Heart right ventricle (tissue), 16 donors: ENCODE results near the gene CEP170B. TPM values are rescaled to one million over a fixed set of nuclear protein-coding genes. Genes with fewer than 3 reads are reported as not detected.

Source experiments
- ATAC-seq, 8 donors: fragments of 200-7000 bp; cut with Tn5 transposase; one replicate each; pipeline ENCODE4 v1.9.1; 2020; ENCODE audit warnings: mild to moderate bottlenecking in 8 of 8, moderate library complexity in 8 of 8, moderate number of reproducible peaks in 1 of 8
- DNase-seq, 2 donors: peaks; one replicate each; pipeline ENCODE4 v3.0.0-alpha.2; 2020
- H3K27ac ChIP-seq, 10 donors: fragments of 200-600 bp; sonication (generic) in 2 of 10; one replicate each; pipeline versions ENCODE4 v1.5.0 to v1.8.0; 2020 to 2022; ENCODE audit warnings: mild to moderate bottlenecking in 3 of 10
- H3K27me3 ChIP-seq, 7 donors: fragments of 200-600 bp; one replicate each; pipeline ENCODE4 v1.8.0; 2021 to 2022; ENCODE audit warnings: mild to moderate bottlenecking in 2 of 7
- H3K36me3 ChIP-seq, 9 donors: fragments of 200-600 bp; sonication (generic) in 1 of 9; one replicate each; pipeline versions ENCODE4 v1.5.0 to v1.8.0; 2020 to 2022; ENCODE audit warnings: mild to moderate bottlenecking in 2 of 9
- H3K4me1 ChIP-seq, 9 donors: fragments of 200-600 bp; sonication (generic) in 1 of 9; one replicate each; pipeline versions ENCODE4 v1.5.0 to v1.8.0; 2020 to 2022; ENCODE audit warnings: mild to moderate bottlenecking in 4 of 9
- H3K4me3 ChIP-seq, 10 donors: fragments of 200-600 bp; sonication (generic) in 2 of 10; one replicate each; pipeline versions ENCODE4 v1.5.0 to v1.8.0; 2020 to 2022; ENCODE audit warnings: mild to moderate bottlenecking in 7 of 10, moderate library complexity in 2 of 10
- H3K9me3 ChIP-seq, 11 donors: fragments of 200-600 bp in 10 of 11; sonication (generic) in 2 of 11; one replicate each; pipeline versions ENCODE4 v1.5.0 to v1.8.0; 2013 to 2022; ENCODE audit warnings: mild to moderate bottlenecking in 2 of 11, control low read depth in 1 of 11, moderate library complexity in 1 of 11
- WGBS, 2 donors: extraction: QIAGEN DNeasy Blood & Tissue Kit; methylation state at CpG; one replicate each; pipeline ENCODE4 v1.1.7; 2013; ENCODE audit warnings: inconsistent platforms in 1 of 2; 5-methylcytosine and 5-hydroxymethylcytosine counted together
- intact Hi-C, 10 donors: fragments of 100-400 bp; cut with DNase I; formaldehyde crosslinking; loops; one replicate each; pipeline versions ENCODE4 v1.11.1 to v1.14.2; 2022
- polyA plus RNA-seq, 2 donors: library from polyadenylated mRNA; stranded (reverse); fragments of 200-250 nt; gene quantifications; one replicate each; pipeline ENCODE4 v1.2.3, GENCODE V29; 2013
- total RNA-seq, 10 donors: library from RNA; stranded (reverse); fragmentation: NEBNext Ultra II Directional in 3 of 10; extraction: Animal tissue kit (Norgen Biotek cat#: 25700) in 3 of 10; gene quantifications; one replicate each; pipeline versions ENCODE4 v1.2.1 to v1.2.4, GENCODE V29; 2021 to 2023
- TF ChIP-seq, protein P1 (sequence below), 9 donors: fragments of 200-600 bp; sonication (generic) in 2 of 9; IDR thresholded peaks; one replicate each; pipeline versions ENCODE4 v1.5.0 to v1.8.0; 2021 to 2022; ENCODE audit warnings: antibody characterized with exemption in 9 of 9, mild to moderate bottlenecking in 5 of 9, moderate library complexity in 1 of 9
- donor health status: Arrhythmogenic right ventricular cardiomyopathy.
- donor health status: ischemic (EF 13 %, LVEDD 7.1; RV severe dilation, severe dysfunction).
- donor health status: healthy with polysubstance abuse.
- donor health status: DM: no; HTN: yes; CAD: no.
- donor health status: DM: no; HTN: no; CAD: no.
- donor health status: ischemic (EF 25% LVEDD 6.9; RV normal size, moderate dysfunction).
- donor health status: ischemic (EF 25% LVEDD 5.7; RV mildly dilated, moderate dysfunction).
- donor health status: healthy.
- donor health status: DM: yes; HTN: yes; CAD: no.
- donor health status: Ischemic cardiomyopathy.
- donor health status: ischemic (EF 35%, LVEDD 5.7; RV mildly dilated, moderate dysfunction).
- donor health status: nonischemic (EF 11% LVEDD 7.7; RV severe dilation, severe dysfunction).
- donor health status: DM: yes; HTN: yes; CAD: no.
- donor health status: PGD.
- donor health status: ischemic (EF 29% LVEDD 5.4; RV normal size, mild dysfunction).
- donor health status: nonischemic (EF 23%, LVEDD 6.1; RV moderate dilation, normal function).

Gene CEP170B
- total and polyA plus RNA-seq, 12 donors, result 6.8 to 13.6 (median 11.8) TPM

GRCh38 chr14:104860414-104860813 lies 4.7 kb upstream of the CEP170B start:
- Histone ChIP-seq H3K36me3 (no peaks in the 10 kb centered on the region), H3K9me3 (no peaks in the 10 kb centered on the region), H3K27me3 (peaks cover 0 to 26% (median 9%) of the 10 kb centered on the region in 7 donors), H3K4me1 (peaks cover 0 to 9% (median 8%) of the 10 kb centered on the region in 9 donors), H3K27ac (no peak overlapping the region), H3K4me3 (no peak overlapping the region)
- ATAC-seq, result no peak
- intact Hi-C loops, result no loop called here
- TF ChIP-seq, protein P1, sequence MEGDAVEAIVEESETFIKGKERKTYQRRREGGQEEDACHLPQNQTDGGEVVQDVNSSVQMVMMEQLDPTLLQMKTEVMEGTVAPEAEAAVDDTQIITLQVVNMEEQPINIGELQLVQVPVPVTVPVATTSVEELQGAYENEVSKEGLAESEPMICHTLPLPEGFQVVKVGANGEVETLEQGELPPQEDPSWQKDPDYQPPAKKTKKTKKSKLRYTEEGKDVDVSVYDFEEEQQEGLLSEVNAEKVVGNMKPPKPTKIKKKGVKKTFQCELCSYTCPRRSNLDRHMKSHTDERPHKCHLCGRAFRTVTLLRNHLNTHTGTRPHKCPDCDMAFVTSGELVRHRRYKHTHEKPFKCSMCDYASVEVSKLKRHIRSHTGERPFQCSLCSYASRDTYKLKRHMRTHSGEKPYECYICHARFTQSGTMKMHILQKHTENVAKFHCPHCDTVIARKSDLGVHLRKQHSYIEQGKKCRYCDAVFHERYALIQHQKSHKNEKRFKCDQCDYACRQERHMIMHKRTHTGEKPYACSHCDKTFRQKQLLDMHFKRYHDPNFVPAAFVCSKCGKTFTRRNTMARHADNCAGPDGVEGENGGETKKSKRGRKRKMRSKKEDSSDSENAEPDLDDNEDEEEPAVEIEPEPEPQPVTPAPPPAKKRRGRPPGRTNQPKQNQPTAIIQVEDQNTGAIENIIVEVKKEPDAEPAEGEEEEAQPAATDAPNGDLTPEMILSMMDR (IDR thresholded peaks at IDR 0.05), result no peak
- no peak for DNase-seq

GRCh38 chr14:104863131-104863862 lies 1.8 kb upstream of the CEP170B start:
- TF ChIP-seq, protein P1 (IDR thresholded peaks at IDR 0.05), result no peak
- no peak for ATAC-seq
- Histone ChIP-seq H3K36me3 (no peaks in the 10 kb centered on the region), H3K27me3 (peaks cover 0 to 50% (median 0%) of the 10 kb centered on the region in 7 donors), H3K4me1 (peaks cover 4 to 28% (median 20%) of the 10 kb centered on the region in 9 donors), H3K9me3 (no peaks in the 10 kb centered on the region), H3K4me3 (no peak overlapping the region), H3K27ac (no peak overlapping the region)
- intact Hi-C loops, result no loop called here
- WGBS, 2 donors, result 75% methylated on average over 12 to 13 of the region's 13 CpGs
- no peak for DNase-seq

GRCh38 chr14:104863923-104864266 lies 1.2 kb upstream of the CEP170B start:
- no peaks in the 10 kb centered on the region for H3K9me3 ChIP-seq
- peak in 1 of 8 donors; percentile 3 for ATAC-seq
- H3K36me3 ChIP-seq, result no peaks in the 10 kb centered on the region
- H3K4me3 ChIP-seq, result peak overlapping the region in 4 of 10 donors; percentile 56 to 71 (median 60)
- peaks cover 4 to 28% (median 20%) of the 10 kb centered on the region in 9 donors for H3K4me1 ChIP-seq
- intact Hi-C loops, result no loop called here
- 12 to 13% methylated on average over 9 to 13 of the region's 13 CpGs for WGBS, 2 donors
- no peak for DNase-seq
- H3K27me3 ChIP-seq, result peaks cover 0 to 50% (median 0%) of the 10 kb centered on the region in 7 donors
- TF ChIP-seq, protein P1 (IDR thresholded peaks at IDR 0.05), result no peak
- H3K27ac ChIP-seq, result no peak overlapping the region

GRCh38 chr14:104864267-104865080 lies 594 bp upstream of the CEP170B start:
- ATAC-seq, result peak in 5 of 8 donors; percentile 1 to 18 (median 6)
- intact Hi-C loops, result no loop called here
- H3K36me3 ChIP-seq, result no peaks in the 10 kb centered on the region
- H3K9me3 ChIP-seq, result no peaks in the 10 kb centered on the region
- peak in 1 of 2 donors; percentile 23 for DNase-seq
- 0 to 2% methylated on average over 58 to 70 of the region's 70 CpGs for WGBS, 2 donors
- peaks cover 4 to 28% (median 20%) of the 10 kb centered on the region in 9 donors for H3K4me1 ChIP-seq
- H3K4me3 ChIP-seq, result peak overlapping the region in 9 of 10 donors; percentile 53 to 71 (median 57)
- H3K27ac ChIP-seq, result no peak overlapping the region
- TF ChIP-seq, protein P1 (IDR thresholded peaks at IDR 0.05), result no peak
- H3K27me3 ChIP-seq, result peaks cover 0 to 50% (median 0%) of the 10 kb centered on the region in 7 donors
